Measurements from ENCODE around the gene ZNF536.
"Not testable (repeated sequence)": the region's sequence is repeated elsewhere in the genome, so short reads cannot be mapped to it uniquely, and the experiment has no call there.

ZNF536 gene

DNA sequence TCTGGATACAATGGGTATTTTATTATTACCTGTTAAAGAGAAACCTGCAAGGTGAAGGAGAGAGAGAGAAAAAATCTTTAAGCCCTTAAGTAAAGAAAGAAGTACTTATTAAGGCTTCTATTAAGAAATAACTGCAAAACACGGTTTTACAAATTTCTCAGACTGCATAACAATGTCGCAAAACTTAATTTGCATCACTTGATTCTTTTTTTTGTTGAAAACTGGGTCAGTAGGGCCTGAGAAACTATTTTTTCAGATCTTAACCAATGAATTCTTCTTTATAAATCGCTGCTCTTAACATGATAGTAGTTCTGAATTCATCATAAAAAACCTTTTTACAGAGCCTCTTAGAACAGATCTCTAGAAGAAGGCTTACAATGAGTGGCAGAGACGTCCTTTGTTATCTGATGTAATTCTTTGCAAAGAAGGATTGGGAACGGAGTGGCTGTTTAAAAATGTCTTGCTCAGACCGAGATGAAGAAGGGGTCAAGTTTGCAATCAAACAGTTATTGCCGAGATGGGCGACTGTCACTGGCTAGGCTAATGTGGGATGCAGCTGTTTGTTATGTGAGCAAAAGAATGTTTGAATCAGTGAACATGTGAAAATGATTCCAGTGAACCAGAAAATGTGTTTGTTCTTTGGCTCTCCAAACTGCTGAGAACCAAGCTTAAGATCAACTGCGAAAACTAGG, 76.3 kb downstream of the ZNF536 start:
- no peak for DNase-seq

DNA sequence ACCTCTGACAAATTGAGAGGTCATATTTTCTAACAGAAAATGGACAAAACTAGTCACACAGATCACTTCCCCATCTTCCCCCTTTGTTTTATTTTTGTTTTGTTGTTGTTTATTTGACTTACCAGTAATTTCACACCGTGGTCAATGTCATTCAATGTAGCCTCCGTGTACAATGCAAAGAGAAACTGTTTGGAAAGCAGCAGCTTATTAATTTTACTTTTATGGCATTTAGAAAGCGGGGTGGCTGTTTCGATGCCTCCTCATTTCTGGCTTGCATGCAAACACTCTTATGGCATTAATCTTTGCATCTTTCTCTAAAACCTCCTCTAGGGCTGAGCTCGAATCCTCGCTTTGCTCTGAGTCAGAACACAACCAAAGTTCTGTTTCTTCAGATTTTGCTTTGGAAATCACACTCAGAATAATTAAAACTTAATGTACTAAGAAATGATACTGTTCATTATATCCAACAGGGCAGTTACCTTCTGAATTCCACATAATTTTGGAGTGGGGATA, 77.0 kb downstream of the ZNF536 start:
- no peak for DNase-seq

DNA sequence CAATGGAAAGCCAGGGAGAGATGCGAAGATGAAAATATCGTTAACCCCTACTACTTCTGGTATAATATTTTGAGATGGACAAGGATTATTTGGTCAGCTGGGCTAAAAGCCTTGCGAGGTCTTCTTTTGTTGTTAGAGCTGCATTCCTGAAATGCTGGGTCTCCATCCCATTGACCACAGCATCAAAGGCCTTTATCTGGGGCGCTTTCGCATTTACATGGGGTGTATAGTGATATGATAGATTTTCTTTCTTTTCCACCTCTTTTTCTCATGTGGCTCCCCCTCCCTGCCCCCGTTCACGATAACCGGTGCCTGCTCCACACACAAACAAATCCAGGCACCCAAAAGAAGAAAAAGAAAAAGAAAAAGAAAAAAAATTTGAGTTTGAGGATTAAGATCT, 77.5 kb downstream of the ZNF536 start:
- DNase-seq = no peak

DNA sequence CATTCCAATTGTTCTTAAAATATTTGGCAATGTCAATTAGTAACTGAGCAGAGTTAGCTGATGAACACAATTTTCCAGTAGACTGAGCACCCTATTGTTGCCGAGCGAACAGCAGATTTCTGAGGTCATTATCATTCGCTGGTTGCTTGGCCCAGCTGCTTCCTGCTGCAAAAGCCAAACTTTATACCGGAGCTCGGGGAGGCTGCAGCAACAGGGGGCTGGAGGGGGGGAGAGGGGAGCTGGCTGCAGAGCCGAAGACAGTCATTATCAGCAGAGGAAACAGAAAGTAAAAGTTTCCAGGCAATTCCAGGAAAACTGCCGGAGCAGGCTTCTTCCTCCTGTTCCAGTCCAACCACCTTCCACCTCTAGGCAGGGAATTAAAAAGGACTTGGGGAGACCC, 77.9 kb downstream of the ZNF536 start:
- no peak for DNase-seq

DNA sequence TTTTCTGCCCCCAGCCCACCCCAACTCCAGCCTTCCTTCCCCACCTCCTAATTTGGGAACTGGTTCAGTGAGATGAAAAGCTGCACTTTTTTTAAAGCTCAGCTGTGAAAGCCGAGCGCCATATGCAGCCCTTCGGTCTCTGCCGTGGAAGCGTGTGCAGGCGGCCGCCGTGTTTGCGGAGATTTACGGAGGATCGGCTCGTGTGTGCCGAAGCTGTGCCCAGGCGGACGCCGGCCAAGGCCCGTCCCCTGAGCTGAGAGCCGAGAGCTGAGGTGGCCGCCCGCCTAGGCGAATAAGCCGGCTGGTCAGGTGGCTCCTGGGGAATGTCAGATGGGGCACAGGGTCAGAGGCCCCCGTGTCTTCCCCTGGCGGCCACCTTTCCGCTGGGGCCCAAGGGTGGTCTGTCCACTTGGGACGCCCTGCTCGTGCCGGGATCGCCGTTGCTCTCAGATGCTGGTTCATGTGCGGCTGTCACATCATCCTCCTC, 78.7 kb downstream of the ZNF536 start:
- no peak for DNase-seq

DNA sequence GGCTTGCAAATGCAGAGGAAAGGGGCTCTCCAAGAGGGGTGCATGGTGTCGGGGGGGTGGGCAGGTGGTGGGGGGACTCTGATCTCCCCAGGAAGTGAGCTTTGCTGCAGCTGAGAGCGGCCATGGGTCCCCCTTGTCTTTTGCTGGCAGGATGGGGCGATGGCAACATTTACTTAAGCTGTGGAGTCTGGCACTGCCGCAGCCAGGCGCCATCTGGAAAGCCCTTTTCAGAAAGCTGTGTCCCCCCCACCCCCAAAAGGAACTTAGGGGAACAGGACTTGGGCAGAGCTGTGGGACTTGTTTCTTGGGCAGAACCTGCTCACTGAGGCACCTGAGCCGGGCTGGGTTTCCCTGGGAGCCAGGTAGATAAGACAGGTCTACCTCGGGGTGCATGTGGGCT, 80.7 kb downstream of the ZNF536 start:
- DNase-seq = no peak

DNA sequence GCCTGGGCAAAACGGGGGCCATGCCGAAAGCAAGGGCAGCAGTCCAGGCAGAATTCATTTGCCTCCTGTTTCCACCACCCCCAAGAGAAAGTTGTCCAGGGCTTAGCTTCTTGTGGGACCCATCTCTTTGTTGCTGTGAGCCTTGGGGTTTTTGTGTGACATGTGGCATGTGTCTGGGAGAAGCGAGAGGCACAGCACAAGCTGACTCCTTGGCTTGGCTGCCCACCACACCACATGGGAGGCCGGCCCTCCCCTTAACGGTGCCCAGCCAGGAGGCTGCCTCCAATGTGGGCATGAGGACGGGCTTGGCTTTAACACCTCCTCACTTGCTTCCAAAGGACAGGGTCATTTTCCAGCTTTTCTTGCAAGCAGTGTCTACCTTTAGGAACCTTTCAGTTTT, 81.6 kb downstream of the ZNF536 start:
- DNase-seq = no peak

DNA sequence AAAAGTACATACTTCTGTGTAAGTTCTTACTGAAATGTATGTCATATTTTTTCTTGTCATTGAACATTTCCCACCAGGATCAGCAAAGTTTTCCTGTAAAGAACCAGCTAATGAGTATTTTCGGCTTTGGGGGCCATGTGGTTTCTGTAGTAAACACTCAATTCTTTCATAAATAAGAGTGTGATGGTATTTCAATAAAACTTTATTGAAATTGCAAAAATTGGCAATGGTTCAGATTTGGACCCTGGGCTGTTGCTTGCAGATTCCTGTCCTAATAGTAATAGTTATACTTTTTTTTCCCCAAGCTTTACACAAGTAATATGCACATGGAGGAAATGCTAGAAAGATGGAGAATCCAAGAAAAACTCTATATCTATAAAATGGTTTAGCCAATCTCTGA, 83.7 kb downstream of the ZNF536 start:
- DNase-seq = no peak

DNA sequence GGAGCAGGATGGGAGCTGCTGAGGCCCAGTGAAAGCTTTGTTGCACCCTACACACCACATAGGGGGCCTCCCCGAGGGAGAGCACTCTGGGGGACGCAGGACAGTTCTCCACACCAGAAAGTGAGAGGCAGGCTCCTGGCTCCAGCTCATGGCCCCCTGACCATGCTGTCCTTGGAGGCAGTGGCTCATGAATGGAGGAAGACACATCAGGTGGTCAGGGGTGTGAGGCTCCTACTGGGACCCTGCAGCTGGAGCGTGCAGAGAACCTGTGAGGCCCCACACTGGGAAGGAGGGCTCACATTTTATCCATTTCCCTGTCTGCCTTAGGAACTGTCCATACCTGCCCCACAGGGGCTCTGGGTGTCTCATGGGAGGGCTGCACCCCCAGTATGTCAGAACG, 85.3 kb downstream of the ZNF536 start:
- DNase-seq = no peak

DNA sequence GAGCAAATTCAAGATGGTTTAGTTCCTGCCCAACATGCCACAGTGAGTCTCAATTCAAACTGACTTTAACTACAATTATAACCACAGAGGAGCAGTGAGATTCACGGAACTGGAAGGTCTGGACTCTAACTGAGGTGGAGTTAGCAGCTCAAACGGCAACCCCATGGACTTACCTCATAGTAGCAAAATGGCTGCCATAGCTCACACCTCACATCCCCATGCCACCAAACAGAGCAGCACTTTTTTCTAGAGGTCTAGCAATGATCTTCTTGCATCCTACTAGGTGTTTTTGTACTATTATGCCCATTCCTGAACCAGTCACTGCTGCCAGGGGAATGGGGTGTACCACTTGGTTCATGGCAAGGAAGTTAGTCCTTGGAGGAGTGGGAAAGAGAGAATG, 87.7 kb downstream of the ZNF536 start:
- DNase-seq = no peak

DNA sequence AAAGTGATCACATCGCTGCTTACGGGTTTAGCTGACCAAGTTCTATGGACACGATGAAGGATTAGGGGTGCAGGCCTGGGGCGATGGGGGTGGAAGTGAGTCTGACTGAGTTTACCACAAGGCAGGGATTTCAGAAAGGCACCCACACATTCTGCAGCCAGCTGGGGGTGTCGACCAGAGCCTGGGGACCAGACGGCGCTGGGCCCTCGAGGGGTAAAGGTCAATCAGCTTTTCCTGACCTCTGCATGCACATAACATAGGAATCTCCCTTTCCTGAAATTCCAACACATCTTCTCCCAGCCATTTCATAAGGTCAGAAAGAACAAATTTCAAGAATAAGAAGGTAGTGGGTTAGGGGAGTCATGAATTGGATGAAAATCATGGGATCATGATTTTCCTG, 92.0 kb downstream of the ZNF536 start:
- no peak for DNase-seq

DNA sequence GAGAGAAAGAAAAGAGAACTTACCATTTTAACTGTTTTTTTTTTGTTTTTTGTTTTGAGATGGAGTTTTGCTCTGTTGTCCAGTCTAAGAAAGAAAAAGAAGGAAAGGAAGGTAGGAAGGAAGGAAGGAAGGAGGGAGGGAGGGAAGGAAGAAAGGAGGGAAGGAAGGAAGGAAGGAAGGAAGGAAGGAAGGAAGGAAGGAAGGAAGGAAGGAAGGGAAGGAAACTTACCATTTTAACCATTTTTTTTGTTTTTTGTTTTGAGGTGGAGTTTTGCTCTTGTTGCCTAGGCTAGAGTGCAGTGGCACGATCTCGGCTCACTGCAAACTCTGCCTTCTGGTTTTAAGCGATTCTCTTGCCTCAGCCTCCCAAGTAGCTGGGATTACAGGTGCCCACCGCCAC, 94.4 kb downstream of the ZNF536 start:
- not testable (repeated sequence) for DNase-seq

DNA sequence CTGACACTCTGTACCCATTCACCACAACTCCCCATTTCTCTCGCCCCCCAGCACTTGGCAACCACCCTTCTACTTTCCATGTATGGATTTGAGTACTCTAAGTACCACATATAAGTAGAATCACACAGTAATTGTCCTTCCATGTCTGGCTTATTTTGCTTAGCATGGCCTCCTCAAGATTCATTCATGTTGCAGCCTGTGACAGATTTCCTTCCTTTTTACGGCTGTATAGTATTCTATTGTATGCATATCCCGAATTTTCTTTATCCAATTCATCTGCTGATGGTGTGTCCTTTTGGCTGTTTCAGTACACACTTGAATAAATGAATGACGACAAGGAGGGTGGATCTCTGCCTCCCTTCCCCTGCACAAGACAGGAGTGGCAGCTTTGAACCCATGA, 95.1 kb downstream of the ZNF536 start:
- DNase-seq = no peak

DNA sequence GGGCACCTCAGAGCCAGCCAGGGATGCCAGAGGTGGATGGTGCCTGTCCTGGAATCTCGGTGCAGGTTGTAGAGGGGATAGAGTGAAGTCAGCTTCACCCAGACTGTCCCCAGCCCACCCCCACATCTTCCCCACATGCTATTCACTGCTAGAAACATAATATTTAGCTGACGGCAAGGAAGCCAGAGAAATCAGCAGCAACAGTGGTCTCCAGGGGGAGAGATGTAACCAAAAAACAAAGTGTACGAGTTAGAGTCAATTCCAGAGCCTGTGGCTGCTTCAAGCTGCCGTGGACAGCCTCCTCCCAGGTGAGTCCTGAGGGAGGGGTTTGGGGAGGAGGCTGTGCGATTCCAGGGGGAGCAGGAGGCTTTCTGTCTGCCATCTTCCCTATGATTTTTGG, 97.6 kb downstream of the ZNF536 start:
- no peak for DNase-seq

DNA sequence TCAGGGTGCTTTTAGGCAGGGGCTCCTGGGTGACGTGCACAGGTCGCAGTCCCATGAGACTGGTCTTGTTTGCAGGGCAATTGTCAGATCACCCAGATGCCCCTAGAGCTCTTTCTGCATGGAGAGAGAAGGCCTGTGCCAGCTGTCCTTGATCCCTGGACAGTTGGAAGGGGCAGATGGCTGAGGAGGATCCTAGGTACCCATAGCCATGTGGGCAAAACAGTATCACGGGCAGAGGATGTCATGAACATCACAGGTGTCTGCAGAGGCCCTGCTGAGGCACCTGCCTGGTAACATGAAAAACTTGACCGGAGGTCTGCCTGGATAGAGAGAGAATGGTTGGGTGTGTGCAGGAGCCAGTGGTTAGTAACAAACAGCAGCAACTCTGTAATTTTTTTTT, 99.3 kb downstream of the ZNF536 start:
- no peak for DNase-seq

DNA sequence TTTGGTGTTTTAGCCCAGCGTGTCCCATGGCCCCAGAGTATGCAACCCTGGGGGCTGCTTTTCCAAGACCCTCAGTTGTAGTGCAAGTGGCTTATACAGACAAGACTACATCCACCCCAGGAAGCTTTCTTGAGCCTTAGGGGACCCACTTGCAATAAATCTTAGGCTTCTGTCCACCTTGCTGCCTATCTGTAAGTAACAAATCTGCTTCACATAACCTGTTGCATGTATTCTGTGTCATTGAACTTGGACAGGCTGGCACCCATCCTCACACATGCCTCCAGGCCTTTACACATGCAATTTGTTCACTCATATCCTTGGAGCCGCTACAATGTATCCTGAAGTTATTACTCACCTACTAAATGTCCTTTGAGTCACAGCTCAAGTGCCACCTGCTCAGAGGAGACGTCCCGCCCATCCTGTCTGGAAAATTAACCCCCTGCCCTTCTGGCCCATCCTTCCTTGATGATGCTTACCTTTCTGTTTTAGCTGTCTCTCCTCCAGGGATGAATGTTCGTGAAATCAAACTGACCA, 101.2 kb downstream of the ZNF536 start:
- DNase-seq = no peak

DNA sequence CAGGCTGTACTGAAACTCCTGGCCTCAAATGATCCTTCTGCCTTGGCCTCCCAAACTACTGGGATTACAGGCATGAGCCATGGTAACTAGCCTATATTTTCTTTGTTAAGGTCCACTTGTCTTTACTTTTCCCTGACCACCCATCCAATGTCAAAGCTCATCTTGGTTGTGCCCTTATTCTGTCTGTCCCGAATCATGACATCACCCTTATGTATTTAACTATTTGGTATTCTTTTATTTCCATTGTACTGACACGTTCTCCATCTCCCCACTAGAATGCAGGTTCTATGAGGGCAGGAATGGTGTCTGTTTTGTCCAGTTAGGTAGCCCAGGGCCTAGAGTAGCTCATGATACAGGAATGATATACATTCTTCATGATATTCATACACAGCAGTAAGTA, 104.8 kb downstream of the ZNF536 start:
- DNase-seq = no peak

DNA sequence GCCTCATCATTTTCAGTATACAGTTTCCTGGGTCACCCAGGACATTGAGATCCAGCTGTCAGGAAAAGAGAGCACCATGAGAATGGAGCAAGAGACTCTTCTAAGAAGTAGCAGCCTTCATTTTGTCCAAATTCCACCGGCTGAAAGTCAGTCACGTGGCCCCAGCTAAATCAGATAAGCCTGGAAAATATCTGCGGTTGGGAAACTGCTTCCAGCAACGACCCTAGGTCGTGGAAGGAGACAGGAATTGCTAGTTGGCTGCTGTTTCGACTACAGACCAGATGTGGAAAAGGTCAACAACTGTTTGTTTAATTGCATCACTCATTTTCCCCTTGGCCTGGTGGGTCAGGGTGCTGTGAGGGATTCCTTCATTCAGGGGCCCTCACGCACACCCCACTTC, 107.0 kb downstream of the ZNF536 start:
- DNase-seq = no peak

DNA sequence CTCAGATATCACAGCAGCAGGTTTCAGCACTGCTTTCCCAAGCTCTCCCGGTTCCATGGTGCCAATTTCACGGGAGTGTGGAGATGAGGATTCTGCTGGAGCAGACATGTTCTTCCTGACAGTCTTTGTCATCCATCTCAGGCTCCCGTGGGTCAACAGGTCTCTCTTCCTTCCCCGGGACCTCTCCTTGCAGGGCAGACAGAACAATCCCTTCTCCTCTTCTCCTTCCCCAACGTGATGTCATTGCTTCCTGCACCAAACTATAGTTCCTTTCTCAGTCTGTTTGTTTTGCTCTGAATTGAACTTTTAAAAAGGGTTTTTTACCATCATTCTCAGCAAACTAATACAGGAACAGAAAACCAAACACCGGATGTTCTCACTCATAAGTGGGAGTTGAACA, 107.9 kb downstream of the ZNF536 start:
- no peak for DNase-seq

DNA sequence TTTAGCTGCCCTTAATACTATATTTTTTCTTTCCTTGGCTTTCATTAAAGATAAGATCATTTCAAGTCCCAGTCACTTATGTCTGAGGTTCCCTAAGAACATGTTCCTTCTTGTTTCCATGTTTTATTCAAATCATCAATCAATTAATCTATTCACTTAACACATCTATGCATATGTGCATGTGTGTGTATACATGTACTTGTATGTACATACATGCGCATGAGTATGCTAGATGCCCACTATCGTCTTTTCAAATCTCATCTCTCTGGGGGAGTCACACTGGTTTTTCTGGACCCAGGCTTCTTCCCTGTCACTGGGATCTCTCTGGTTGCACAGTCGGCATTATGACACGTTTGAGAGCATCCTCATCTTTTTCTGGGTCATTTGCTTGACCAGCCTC, 108.9 kb downstream of the ZNF536 start:
- no peak for DNase-seq

DNA sequence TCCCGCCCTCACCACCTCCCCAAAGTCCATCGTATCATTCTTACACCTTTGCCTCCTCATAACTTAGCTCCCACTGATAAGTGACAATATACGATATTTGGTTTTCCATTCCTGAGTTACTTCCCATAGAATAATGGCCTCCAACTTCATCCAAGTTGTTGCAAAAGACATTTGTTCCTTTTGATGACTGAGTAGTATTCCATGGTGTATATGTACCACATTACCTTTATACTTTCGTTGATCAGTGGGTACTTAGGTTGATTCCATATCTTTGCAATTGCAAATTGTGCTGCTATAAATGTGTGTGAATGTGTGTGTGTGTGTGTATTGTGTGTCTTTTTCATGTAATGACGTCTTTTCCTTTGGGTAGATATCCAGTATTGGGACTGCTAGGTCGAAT, 109.6 kb downstream of the ZNF536 start:
- no peak for DNase-seq

DNA sequence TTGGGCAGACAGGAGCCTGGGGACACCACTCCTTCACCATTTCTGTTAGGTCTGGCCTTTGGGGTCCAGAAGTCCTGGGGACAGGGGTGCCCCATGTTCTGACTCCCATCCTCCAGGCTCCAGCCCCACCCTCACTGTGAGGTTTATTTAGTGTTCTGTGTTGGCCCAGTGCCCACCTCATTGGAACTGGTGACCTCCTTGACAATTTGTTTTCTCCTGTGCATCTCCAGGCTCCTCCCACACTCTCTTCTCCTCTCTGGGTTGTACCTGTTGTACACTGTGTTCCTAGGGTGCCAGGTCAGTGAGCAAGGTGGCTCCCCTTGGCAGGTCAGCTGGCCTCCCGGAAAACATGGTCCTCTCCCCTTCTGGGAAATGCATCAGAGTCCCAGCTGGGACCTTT, 110.8 kb downstream of the ZNF536 start:
- DNase-seq = no peak

DNA sequence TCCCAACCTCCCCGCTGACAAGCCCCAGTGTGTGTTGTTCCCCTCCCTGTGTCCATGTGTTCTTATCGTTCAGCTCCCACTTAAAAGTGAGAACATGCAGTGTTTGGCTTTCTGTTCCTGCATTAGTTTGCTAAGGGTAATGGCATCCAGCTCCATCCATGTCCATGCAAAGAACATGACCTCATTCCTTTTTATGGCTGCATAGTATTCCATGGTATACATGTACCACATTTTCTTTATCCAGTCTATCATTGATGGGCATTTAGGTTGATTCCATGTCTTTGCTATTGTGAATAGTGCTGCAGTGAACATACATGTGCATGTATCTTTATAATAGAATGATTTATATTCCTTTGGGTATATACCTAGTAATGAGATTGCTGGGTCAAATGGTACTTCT, 114.1 kb downstream of the ZNF536 start:
- not testable (repeated sequence) for DNase-seq

DNA sequence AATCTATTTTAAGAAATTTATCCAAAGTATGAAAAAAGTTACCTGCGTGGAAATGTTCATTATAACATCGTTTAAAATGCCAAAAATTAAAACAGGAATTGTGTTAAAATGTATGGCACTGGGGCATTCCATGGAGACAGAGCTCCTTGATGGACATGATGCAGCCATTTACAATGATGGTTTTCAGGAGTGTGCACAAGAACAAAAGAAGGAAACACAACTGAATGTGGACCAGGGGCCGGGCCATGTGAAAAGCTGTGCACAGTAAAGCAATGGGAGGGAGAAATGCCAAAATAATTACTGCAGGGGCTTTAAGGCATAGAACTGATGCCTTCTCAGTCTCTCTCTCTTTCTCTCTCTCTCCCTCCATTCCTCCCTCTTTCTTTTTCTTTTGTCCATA, 115.0 kb downstream of the ZNF536 start:
- DNase-seq = no peak

DNA sequence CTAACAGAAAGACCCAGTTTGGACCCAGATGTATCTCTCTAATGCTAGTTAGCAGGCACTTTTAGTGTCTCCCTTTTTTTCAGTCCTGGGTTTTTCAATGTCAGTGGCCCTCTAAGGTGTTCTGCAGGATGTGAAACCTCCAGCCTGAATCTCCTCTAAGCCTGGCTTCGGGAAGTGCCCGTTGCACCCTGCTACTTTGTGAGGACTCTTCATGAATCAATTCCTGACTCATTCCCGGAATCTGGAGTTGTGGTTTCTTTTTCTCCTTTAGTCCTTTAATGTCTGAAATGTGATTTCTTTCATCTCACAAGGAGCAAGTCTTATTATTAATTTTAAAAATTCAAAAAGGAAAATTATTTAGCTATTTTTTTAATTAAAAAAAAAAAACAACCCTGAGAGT, 116.0 kb downstream of the ZNF536 start:
- DNase-seq = no peak
